Kidney glomerular epithelial cell (primary cell): Measurements from ENCODE around the gene VIPR2.

Experiments used
- DNase-seq: peaks from one replicate; lab custom pipeline; 2025; lab: John Stamatoyannopoulos, UW

VIPR2 gene

DNA sequence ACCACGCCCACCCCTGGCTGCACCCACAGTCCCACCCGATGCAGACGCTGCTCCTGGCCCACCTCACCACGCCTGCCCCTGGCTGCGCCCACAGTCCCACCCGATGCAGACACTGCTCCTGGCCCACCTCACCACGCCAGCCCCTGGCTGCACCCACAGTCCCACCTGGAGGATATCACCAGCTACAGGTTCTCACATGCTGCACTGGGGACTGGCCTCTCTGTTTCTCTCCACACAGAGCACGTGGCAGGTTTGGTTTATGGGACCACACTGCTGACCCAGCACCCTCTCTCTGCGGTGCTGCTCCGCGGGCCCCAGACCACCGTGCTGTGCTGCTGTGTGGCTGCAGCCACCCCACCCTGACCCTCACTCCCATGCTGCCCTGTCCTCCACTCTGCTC lies 120.9 kb downstream of the VIPR2 start:
- DNase-seq: no peak

DNA sequence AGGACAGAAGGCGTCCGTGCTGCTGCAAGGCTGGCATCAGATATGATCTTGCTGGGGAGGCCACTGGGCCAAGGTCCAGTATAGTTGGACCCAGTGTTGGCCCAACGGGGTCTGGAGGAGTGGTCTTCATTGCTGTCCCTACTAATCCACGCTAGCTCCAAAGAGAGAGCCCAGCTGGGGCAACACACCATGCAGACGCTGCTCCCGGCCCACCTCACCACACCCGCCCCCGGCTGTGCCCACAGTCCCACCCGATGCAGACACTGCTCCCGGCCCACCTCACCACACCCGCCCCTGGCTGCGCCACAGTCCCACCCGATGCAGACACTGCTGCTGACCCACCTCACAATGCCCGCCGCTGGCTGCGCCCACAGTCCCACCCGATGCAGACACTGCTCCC lies 121.5 kb downstream of the VIPR2 start:
- no peak for DNase-seq

- no peak for DNase-seq
Measured at GRCh38 chr7:159022238-159022993, 122.3 kb downstream of the VIPR2 start.

GRCh38 chr7:159020987-159021386 lies 123.7 kb downstream of the VIPR2 start:
- no peak for DNase-seq

GRCh38 chr7:159019111-159019510 lies 125.6 kb downstream of the VIPR2 start:
- DNase-seq: no peak

DNA sequence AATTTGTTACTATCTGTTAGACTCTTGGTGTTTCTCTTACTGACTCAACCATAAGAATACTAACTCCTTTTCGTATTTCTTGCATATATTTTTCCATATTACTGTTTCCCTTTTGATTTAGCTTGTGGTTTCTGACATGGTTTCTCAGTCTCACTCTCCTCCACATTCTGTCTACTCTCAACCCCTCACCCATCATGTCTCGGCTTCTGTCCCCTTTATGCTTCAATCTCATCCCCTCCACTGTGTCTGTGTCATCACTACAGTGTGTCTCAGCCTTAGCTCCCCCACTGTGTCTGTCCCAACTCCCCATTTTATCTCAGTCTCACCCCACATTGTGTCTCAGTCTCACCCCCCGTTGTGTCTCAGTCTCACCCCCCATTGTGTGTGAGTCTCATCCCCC lies 126.9 kb downstream of the VIPR2 start:
- no peak for DNase-seq

GRCh38 chr7:159017210-159017609 lies 127.5 kb downstream of the VIPR2 start:
- no peak for DNase-seq

- no peak for DNase-seq
Measured at GRCh38 chr7:159016591-159016990, 128.1 kb downstream of the VIPR2 start.

GRCh38 chr7:159015454-159016410 lies 128.9 kb downstream of the VIPR2 start:
- DNase-seq: no peak

DNA sequence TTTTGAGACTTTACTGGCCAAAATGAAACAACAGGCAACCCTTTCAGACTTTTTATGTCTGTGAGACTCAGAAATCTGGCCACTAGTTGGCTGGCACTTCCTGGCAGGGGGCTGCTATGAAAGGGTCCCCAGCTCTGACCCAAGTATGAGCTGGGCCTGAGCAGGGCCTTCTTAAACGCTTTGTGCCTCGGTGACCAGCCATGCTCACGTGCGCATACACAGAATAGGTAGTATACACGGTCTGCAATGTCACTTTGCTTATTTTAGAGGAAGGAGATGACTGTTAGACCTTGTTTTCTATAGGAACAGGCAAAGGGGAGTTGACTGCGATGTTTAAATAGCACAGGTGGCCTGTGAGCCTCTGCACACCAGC lies 129.6 kb downstream of the VIPR2 start:
- no peak for DNase-seq

GRCh38 chr7:159014297-159015062 lies 130.2 kb downstream of the VIPR2 start:
- DNase-seq: no peak

- no peak for DNase-seq
Measured at GRCh38 chr7:159013825-159014289, 130.8 kb downstream of the VIPR2 start.

GRCh38 chr7:159013181-159013690 lies 131.4 kb downstream of the VIPR2 start:
- no peak for DNase-seq

DNA sequence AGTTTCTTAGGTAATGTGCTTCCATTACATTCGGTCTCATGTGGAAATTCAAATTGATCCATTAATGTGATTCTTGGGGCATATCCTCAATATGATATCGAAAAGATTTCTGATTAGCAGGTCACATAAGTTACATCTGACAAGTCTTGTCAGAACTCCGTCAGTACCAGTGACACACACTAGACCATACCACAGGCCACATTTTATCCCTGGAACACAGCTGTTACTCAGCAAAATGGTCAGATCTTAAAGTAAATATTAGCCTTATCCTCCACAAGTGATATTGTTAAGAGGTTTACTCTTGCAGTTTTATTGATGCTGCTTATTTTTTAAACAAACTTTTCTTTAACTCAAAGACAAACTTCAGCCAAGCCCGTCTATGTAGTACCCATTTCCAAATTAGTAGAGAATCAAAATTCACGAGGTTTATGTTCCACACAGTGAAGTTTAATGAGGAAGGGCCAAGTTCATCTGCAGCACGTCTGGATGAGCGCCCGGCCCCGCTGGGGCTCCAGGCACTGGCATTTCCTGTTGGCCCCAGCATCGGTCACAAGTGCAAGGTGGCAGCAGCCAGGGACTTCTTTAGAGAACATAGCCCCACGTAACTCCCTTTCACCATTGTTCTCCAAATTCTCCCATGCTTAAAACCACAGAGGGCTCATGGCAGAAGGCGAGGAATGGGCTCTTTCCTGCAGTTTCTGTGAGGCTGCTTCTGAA lies 132.2 kb downstream of the VIPR2 start:
- DNase-seq: no peak

- DNase-seq: no peak
Measured at GRCh38 chr7:159011722-159012022, 133.0 kb downstream of the VIPR2 start.

GRCh38 chr7:159010937-159011721 lies 133.5 kb downstream of the VIPR2 start:
- no peak for DNase-seq

DNA sequence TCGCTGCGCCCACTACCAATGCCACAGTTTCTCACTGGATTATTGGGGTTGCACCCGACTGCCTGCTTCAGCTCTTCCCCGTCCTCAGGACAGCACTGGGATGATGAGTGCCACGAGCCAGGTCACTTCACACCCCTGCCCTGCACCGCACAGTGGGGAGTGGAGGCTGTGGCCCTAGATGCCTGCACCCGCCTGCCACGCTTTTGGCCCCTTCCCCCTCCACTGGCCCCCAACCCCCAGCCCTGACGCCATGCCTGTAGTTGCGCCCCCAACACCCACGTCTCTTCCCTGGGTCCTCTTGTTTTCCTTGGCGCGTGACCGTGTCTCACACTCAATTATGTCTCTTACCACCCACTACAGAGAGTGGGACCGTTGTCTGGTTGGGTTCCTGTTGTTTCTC lies 134.3 kb downstream of the VIPR2 start:
- DNase-seq: no peak

- no peak for DNase-seq
Measured at GRCh38 chr7:159009951-159010350, 134.7 kb downstream of the VIPR2 start.

DNA sequence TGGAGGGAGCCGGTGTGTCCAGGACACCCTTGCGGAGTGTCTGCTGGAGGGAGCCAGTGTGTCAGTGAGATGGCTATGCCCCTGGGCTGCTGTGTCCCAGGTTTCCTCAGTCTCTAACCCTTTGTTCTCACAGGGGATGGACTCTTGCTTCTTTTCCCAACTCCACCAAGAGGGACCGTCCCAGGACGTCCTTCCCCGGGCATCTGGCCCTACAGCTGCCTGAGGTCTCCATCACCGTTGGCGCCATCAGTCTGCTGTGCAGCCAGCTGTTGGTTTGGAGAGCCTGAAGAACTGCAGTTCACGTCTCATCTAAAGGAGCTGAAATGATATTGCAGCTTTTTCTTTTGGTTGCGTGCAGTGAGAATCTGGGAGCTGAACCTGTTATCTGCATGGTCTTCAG lies 136.2 kb downstream of the VIPR2 start:
- no peak for DNase-seq

DNA sequence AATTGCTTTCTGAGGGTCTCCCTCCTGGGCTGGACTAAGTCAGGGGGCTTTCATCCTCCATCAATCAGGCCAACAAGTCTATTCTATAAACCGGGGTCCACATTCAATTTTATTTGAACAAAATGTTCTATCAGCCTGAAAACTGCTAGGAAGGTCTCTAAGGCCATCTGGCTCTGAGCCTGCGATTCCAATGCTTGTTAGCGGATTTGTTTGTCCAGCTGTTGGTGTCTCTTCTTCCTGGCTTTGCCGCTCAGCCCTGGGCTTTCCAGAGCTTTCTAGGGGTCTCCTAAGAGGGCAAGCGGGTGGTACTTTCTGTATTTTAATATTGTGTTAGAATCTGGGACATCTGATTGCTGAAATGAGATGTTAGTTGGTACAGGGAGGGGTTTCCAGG lies 136.7 kb downstream of the VIPR2 start:
- DNase-seq: no peak
